Naive thymus-derived CD4-positive, alpha-beta T cell (primary cell): Measurements from ENCODE around the gene HELT. TPM values are rescaled to one million over a fixed set of nuclear protein-coding genes. Genes with fewer than 3 reads are reported as not detected.
"Not testable (repeated sequence)": the region's sequence is repeated elsewhere in the genome, so short reads cannot be mapped to it uniquely, and the experiment has no call there.

Experiments
- ATAC-seq: fragments of 150-1000 bp; cut with Tn5 transposase; 2 replicates; pipeline ENCODE4 v1.10.0; 2021; ENCODE audit warnings: mild to moderate bottlenecking, moderate library complexity
- CTCF ChIA-PET: fragments of 350-600 bp; sonication (Branson Sonifier 250); formaldehyde crosslinking; loops from one replicate; lab custom pipeline; 2021; ENCODE audit warnings: antibody characterized with exemption; lab: Charles Lee
- POLR2A ChIA-PET: fragments of 350-600 bp; sonication (Branson Sonifier 250); formaldehyde crosslinking; loops from one replicate; lab custom pipeline; 2021; ENCODE audit warnings: antibody characterized with exemption, inconsistent platforms; lab: Charles Lee
- DNase-seq, 9 donors: peaks; one replicate each; pipeline versions ENCODE4 v3.0.0 to v3.0.0-alpha.2; 2020 to 2022; ENCODE audit warnings: mixed read lengths in 1 of 9
- H3K27ac ChIP-seq: one replicate; pipeline ENCODE4 v1.7.0; 2013; ENCODE audit warnings: mild to moderate bottlenecking, low read depth, low read length, moderate library complexity
- H3K27me3 ChIP-seq, 2 donors: one replicate each; pipeline ENCODE4 v1.7.0; 2013; ENCODE audit warnings: low read length in 2 of 2, mild to moderate bottlenecking in 2 of 2, moderate library complexity in 2 of 2; ENCODE audit not compliant: control insufficient read depth in 2 of 2, insufficient read depth in 2 of 2
- H3K36me3 ChIP-seq, 3 experiments: 1 replicate in 2 of 3; 2 replicates in 1 of 3; pipeline ENCODE4 v1.7.0; 2013; ENCODE audit warnings: low read length in 3 of 3, mild to moderate bottlenecking in 3 of 3, moderate library complexity in 1 of 3; ENCODE audit not compliant: insufficient read depth in 3 of 3, control insufficient read depth in 2 of 3
- H3K4me1 ChIP-seq, 2 donors: one replicate each; pipeline ENCODE4 v1.7.0; 2013; ENCODE audit warnings: low read length in 2 of 2, mild to moderate bottlenecking in 2 of 2, moderate library complexity in 1 of 2; ENCODE audit not compliant: control insufficient read depth in 2 of 2, insufficient read depth in 2 of 2
- H3K4me3 ChIP-seq: 2 replicates; pipeline ENCODE4 v1.7.0; 2013; ENCODE audit warnings: mild to moderate bottlenecking, low read length
- H3K9me3 ChIP-seq, 3 experiments: 1 replicate in 2 of 3; 2 replicates in 1 of 3; pipeline ENCODE4 v1.7.0; 2013; ENCODE audit warnings: low read length in 3 of 3; ENCODE audit not compliant: control insufficient read depth in 2 of 3
- H3K27ac Mint-ChIP-seq, 9 donors: one replicate each; pipeline ENCODE4 v1.8.0; 2020 to 2022; ENCODE audit warnings: mixed read lengths in 9 of 9, mild to moderate bottlenecking in 8 of 9, moderate library complexity in 5 of 9, inconsistent platforms in 2 of 9
- H3K27me3 Mint-ChIP-seq, 5 donors: one replicate each; pipeline ENCODE4 v1.8.0; 2021 to 2022; ENCODE audit warnings: mixed read lengths in 5 of 5, mild to moderate bottlenecking in 1 of 5
- H3K36me3 Mint-ChIP-seq, 5 donors: one replicate each; pipeline ENCODE4 v1.8.0; 2020 to 2022; ENCODE audit warnings: mixed read lengths in 5 of 5, mild to moderate bottlenecking in 3 of 5, inconsistent platforms in 1 of 5
- H3K4me1 Mint-ChIP-seq, 7 donors: one replicate each; pipeline ENCODE4 v1.8.0; 2020 to 2022; ENCODE audit warnings: mixed read lengths in 7 of 7, mild to moderate bottlenecking in 3 of 7, inconsistent platforms in 1 of 7
- H3K4me3 Mint-ChIP-seq, 10 donors: one replicate each; pipeline ENCODE4 v1.8.0; 2020 to 2022; ENCODE audit warnings: mild to moderate bottlenecking in 10 of 10, mixed read lengths in 10 of 10, moderate library complexity in 6 of 10, inconsistent platforms in 2 of 10
- H3K9me3 Mint-ChIP-seq, 11 donors: one replicate each; pipeline ENCODE4 v1.8.0; 2020 to 2022; ENCODE audit warnings: mixed read lengths in 11 of 11, mild to moderate bottlenecking in 4 of 11, inconsistent platforms in 1 of 11, moderate library complexity in 1 of 11
- intact Hi-C, 2 donors: fragments of 100-400 bp; cut with micrococcal nuclease; formaldehyde crosslinking; loops; one replicate each; pipeline ENCODE4 v1.15.1; 2023
- polyA plus RNA-seq, 2 donors: library from polyadenylated mRNA; unstranded; fragments of 300-500 nt; fragmentation: Illumina TruSeq; gene quantifications; one replicate each; pipeline ENCODE4 v1.2.3, GENCODE V29; 2021
- total RNA-seq, 6 experiments: library from RNA in 5 of 6; stranded (reverse) in 5 of 6; gene quantifications; 1 replicate in 5 of 6; 2 replicates in 1 of 6; pipeline ENCODE4 v1.2.3 and lab custom pipeline; 2021 to 2026

Gene HELT
- total RNA-seq (not detected), polyA plus RNA-seq (not detected), total RNA-seq (lab: John Stamatoyannopoulos, UW) (not detected)

- POLR2A ChIA-PET, result no interaction called here
- H3K9me3 ChIP-seq, result no peaks in the 10 kb centered on the region
- H3K4me3 Mint-ChIP-seq, result no peak within 1 kb of the TSS
- peak within 1 kb of the TSS in 1 of 9 donors; percentile 70 for H3K27ac Mint-ChIP-seq
- H3K4me1 ChIP-seq, result no peaks in the 10 kb centered on the region
- no peak for ATAC-seq
- no peak for DNase-seq
- peaks cover 0 to 1% (median 0%) of the 10 kb centered on the region in 11 donors for H3K9me3 Mint-ChIP-seq
- peaks cover 66 to 94% (median 75%) of the 10 kb centered on the region in 5 donors for H3K27me3 Mint-ChIP-seq
- no peaks in the 10 kb centered on the region for H3K36me3 Mint-ChIP-seq
- CTCF ChIA-PET, result interaction anchor here (0.6 kb wide), 1 partner anchor 48 kb away, joined by 3 read pairs; no protein-coding TSS in a partner anchor
- H3K27me3 ChIP-seq, result no peaks in the 10 kb centered on the region
- intact Hi-C loops, result no loop called here
- no peaks in the 10 kb centered on the region for H3K36me3 ChIP-seq
- H3K27ac ChIP-seq, result no peak within 1 kb of the TSS
- H3K4me3 ChIP-seq, result no peak within 1 kb of the TSS
- peaks cover 7 to 34% (median 15%) of the 10 kb centered on the region in 7 donors for H3K4me1 Mint-ChIP-seq
Observed at GRCh38 chr4:185017964-185018772, at the start of gene HELT. Gene HELT (plus strand): TSS chr4:185018490. CDS start chr4:185018929, 439 bp downstream.

GRCh38 chr4:184968784-184969201 is 49.5 kb upstream of the HELT start:
- CTCF ChIA-PET, result no interaction called here
- Mint-ChIP-seq H3K27ac (peak overlapping the region in 3 of 9 donors; percentile 5 to 90 (median 77)), H3K4me3 (peak overlapping the region in 1 of 10 donors; percentile 14), H3K4me1 (peaks cover 0 to 10% (median 4%) of the 10 kb centered on the region in 7 donors), H3K9me3 (peaks cover 6 to 50% (median 17%) of the 10 kb centered on the region in 11 donors), H3K27me3 (peaks cover 9 to 22% (median 16%) of the 10 kb centered on the region in 5 donors), H3K36me3 (peaks cover 0 to 15% (median 4%) of the 10 kb centered on the region in 5 donors)
- Histone ChIP-seq H3K9me3 (no peaks in the 10 kb centered on the region), H3K4me1 (no peaks in the 10 kb centered on the region), H3K27ac (no peak overlapping the region), H3K27me3 (no peaks in the 10 kb centered on the region), H3K4me3 (no peak overlapping the region), H3K36me3 (no peaks in the 10 kb centered on the region)
- POLR2A ChIA-PET, result no interaction called here
- intact Hi-C loops, result loop anchor here in 1 of 2 donors (10.0 kb wide), 1 partner anchor 434 kb away; no protein-coding TSS in a partner anchor
- peak in 1 of 9 donors; percentile 16 for DNase-seq
- ATAC-seq, result peak; percentile 17

- Mint-ChIP-seq H3K4me1 (peaks cover 0 to 10% (median 4%) of the 10 kb centered on the region in 7 donors), H3K36me3 (peaks cover 0 to 15% (median 4%) of the 10 kb centered on the region in 5 donors), H3K27me3 (peaks cover 9 to 23% (median 16%) of the 10 kb centered on the region in 5 donors), H3K27ac (no peak overlapping the region), H3K4me3 (peak overlapping the region in 1 of 10 donors; percentile 30), H3K9me3 (peaks cover 6 to 48% (median 17%) of the 10 kb centered on the region in 11 donors)
- no peaks in the 10 kb centered on the region for H3K36me3 ChIP-seq
- no peak for ATAC-seq
- no peaks in the 10 kb centered on the region for H3K4me1 ChIP-seq
- no peaks in the 10 kb centered on the region for H3K27me3 ChIP-seq
- POLR2A ChIA-PET, result no interaction called here
- no peaks in the 10 kb centered on the region for H3K9me3 ChIP-seq
- H3K27ac ChIP-seq, result no peak overlapping the region
- H3K4me3 ChIP-seq, result no peak overlapping the region
- DNase-seq, result peak in 1 of 9 donors; percentile 2
- intact Hi-C loops, result loop anchor here in 1 of 2 donors (10.0 kb wide), 1 partner anchor 435 kb away; no protein-coding TSS in a partner anchor
- CTCF ChIA-PET, result no interaction called here
Observed at GRCh38 chr4:184969610-184970009, 48.7 kb upstream of the HELT start.

DNA sequence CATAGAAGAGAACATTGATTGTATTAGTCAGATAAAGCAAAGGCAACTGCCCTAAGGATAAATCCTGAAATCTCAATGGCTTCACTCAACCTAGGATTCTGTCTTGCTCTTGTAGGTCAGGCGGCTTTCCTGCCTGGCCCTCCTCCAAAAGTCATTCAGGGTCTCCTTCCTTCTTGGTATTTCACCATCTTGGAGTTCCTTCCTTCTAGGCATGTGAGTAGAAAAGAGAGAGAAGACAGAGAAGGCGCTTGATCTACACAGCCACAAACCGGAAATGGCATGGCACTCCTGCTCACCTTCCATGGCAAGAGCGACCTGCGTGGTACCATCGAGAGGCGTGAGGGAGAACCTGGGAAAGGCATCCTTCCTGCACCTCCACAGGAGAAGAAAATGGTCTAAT is 45.3 kb upstream of the HELT start:
- intact Hi-C loops, result no loop called here
- no peaks in the 10 kb centered on the region for H3K27me3 ChIP-seq
- H3K9me3 ChIP-seq, result no peaks in the 10 kb centered on the region
- peaks cover 7 to 27% (median 20%) of the 10 kb centered on the region in 5 donors for H3K27me3 Mint-ChIP-seq
- peaks cover 0 to 13% (median 4%) of the 10 kb centered on the region in 5 donors for H3K36me3 Mint-ChIP-seq
- H3K4me1 ChIP-seq, result no peaks in the 10 kb centered on the region
- CTCF ChIA-PET, result no interaction called here
- H3K27ac Mint-ChIP-seq, result no peak overlapping the region
- DNase-seq (no peak), ATAC-seq (no peak)
- H3K27ac ChIP-seq, result no peak overlapping the region
- POLR2A ChIA-PET, result no interaction called here
- peaks cover 0 to 2% (median 0%) of the 10 kb centered on the region in 7 donors for H3K4me1 Mint-ChIP-seq
- H3K36me3 ChIP-seq, result no peaks in the 10 kb centered on the region
- H3K4me3 ChIP-seq, result no peak overlapping the region
- no peak overlapping the region for H3K4me3 Mint-ChIP-seq
- H3K9me3 Mint-ChIP-seq, result peaks cover 4 to 31% (median 10%) of the 10 kb centered on the region in 11 donors

DNA sequence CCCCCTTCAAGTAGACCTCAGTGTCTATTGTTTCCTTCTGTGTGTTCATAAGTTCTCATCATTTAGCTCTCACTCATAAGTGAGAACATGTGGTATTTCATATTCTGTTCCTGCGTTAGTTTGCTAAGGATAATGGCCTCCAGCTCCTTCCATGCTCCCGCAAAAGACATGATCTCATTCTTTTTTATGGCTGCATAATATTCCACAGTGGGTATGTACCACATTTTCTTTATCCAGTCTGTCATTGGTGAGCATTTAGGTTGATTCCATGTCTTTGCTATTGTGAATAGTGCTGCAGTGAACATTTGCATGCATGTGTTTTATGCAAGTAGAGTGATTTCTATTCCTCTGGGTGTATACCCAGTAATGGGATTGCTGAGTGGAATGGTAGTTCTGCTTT is 41.9 kb upstream of the HELT start:
- H3K27me3 ChIP-seq, POLR2A ChIA-PET, H3K9me3 ChIP-seq, H3K4me3 Mint-ChIP-seq, H3K27ac ChIP-seq, H3K36me3 ChIP-seq, H3K4me1 ChIP-seq, ATAC-seq, H3K36me3 Mint-ChIP-seq, CTCF ChIA-PET, H3K27ac Mint-ChIP-seq, H3K4me3 ChIP-seq, DNase-seq, H3K4me1 Mint-ChIP-seq, intact Hi-C loops: not testable (repeated sequence)
- peaks cover 11 to 23% (median 17%) of the 10 kb centered on the region in 5 donors for H3K27me3 Mint-ChIP-seq
- H3K9me3 Mint-ChIP-seq, result peaks cover 0 to 20% (median 6%) of the 10 kb centered on the region in 11 donors

GRCh38 chr4:184977747-184978146 is 40.5 kb upstream of the HELT start:
- ChIA-PET POLR2A (interaction anchor here (0.6 kb wide), 2 partner anchors 37 to 41 kb away, joined by 3 read pairs; no protein-coding TSS in a partner anchor), CTCF (no interaction called here)
- H3K36me3 Mint-ChIP-seq, result peaks cover 0 to 5% (median 0%) of the 10 kb centered on the region in 5 donors
- Histone ChIP-seq H3K4me1 (peaks cover 4 to 6% of the 10 kb centered on the region in 2 donors), H3K27ac (no peak overlapping the region), H3K27me3 (no peaks in the 10 kb centered on the region), H3K9me3 (no peaks in the 10 kb centered on the region), H3K4me3 (no peak overlapping the region), H3K36me3 (no peaks in the 10 kb centered on the region)
- H3K4me3 Mint-ChIP-seq, result no peak overlapping the region
- DNase-seq (no peak), ATAC-seq (no peak)
- intact Hi-C loops, result no loop called here
- peaks cover 0 to 6% (median 0%) of the 10 kb centered on the region in 11 donors for H3K9me3 Mint-ChIP-seq
- peaks cover 0 to 17% (median 11%) of the 10 kb centered on the region in 5 donors for H3K27me3 Mint-ChIP-seq
- H3K27ac Mint-ChIP-seq, result no peak overlapping the region
- H3K4me1 Mint-ChIP-seq, result peaks cover 0 to 3% (median 0%) of the 10 kb centered on the region in 7 donors
